HEK293T (cell line): Measurements from ENCODE around the gene TNXB.

Source experiments
- CTCF ChIA-PET: fragments of 350-600 bp; formaldehyde crosslinking; extraction: SDS; loops from one replicate; lab custom pipeline; 2021; ENCODE audit warnings: antibody characterized with exemption, inconsistent platforms; lab: Yijun Ruan, JAX
- POLR2A ChIA-PET: fragments of 350-600 bp; formaldehyde crosslinking; extraction: SDS; loops from one replicate; lab custom pipeline; 2020; ENCODE audit warnings: antibody characterized with exemption, inconsistent platforms; lab: Yijun Ruan, JAX
- DNase-seq: peaks from one replicate; pipeline ENCODE4 v3.0.0; 2012; ENCODE audit warnings: mixed read lengths; ENCODE audit errors: extremely low spot score
- ARNT ChIP-seq: fragments of 450-650 bp; IDR thresholded peaks from 2 replicates; pipeline ENCODE4 v1.6.1; 2017; ENCODE audit warnings: mild to moderate bottlenecking
- BHLHE40 ChIP-seq: fragments of 450-650 bp; IDR thresholded peaks from 2 replicates; pipeline ENCODE4 v1.6.1; 2016; ENCODE audit warnings: mild to moderate bottlenecking, moderate library complexity, borderline replicate concordance
- CTBP1 ChIP-seq: fragments of 450-650 bp; IDR thresholded peaks from 2 replicates; pipeline ENCODE4 v1.6.1; 2016; ENCODE audit warnings: borderline replicate concordance
- ELF4 ChIP-seq: fragments of 450-650 bp; IDR thresholded peaks from 2 replicates; pipeline ENCODE4 v1.6.1; 2017; ENCODE audit warnings: antibody characterized with exemption
- FOXA1 ChIP-seq: fragments of 450-650 bp; IDR thresholded peaks from 2 replicates; pipeline ENCODE4 v1.6.1; 2016; ENCODE audit warnings: mild to moderate bottlenecking
- FOXK2 ChIP-seq: fragments of 450-650 bp; IDR thresholded peaks from 2 replicates; pipeline ENCODE4 v1.6.1; 2016; ENCODE audit warnings: mild to moderate bottlenecking
- FOXM1 ChIP-seq: fragments of 450-650 bp; IDR thresholded peaks from 2 replicates; pipeline ENCODE4 v1.6.1; 2017; ENCODE audit warnings: mild to moderate bottlenecking, borderline replicate concordance
- HDGF ChIP-seq: fragments of 450-650 bp; IDR thresholded peaks from 2 replicates; pipeline ENCODE4 v1.6.1; 2017; ENCODE audit warnings: antibody characterized with exemption, borderline replicate concordance
- L3MBTL2 ChIP-seq: fragments of 450-650 bp; conservative IDR thresholded peaks from 2 replicates; pipeline ENCODE4 v1.6.1; 2016; ENCODE audit warnings: mild to moderate bottlenecking
- LEF1 ChIP-seq: fragments of 450-650 bp; IDR thresholded peaks from 2 replicates; pipeline ENCODE4 v1.6.1; 2017; ENCODE audit warnings: mild to moderate bottlenecking, borderline replicate concordance
- NFRKB ChIP-seq: fragments of 450-650 bp; IDR thresholded peaks from 2 replicates; pipeline ENCODE4 v1.6.1; 2016; ENCODE audit warnings: mild to moderate bottlenecking, moderate library complexity
- SP1 ChIP-seq: fragments of 450-650 bp; IDR thresholded peaks from 2 replicates; pipeline ENCODE4 v1.6.1; 2017
- SUZ12 ChIP-seq: fragments of 450-650 bp; IDR thresholded peaks from 2 replicates; pipeline ENCODE4 v1.6.1; 2016; ENCODE audit warnings: mild to moderate bottlenecking
- TARDBP ChIP-seq: fragments of 450-650 bp; IDR thresholded peaks from 2 replicates; pipeline ENCODE4 v1.6.1; 2016
- ZNF384 ChIP-seq: fragments of 450-650 bp; IDR thresholded peaks from 2 replicates; pipeline ENCODE4 v1.6.1; 2016
- TF ChIP-seq, protein P1 (sequence below): fragments of 450-650 bp; IDR thresholded peaks from 2 replicates; pipeline ENCODE4 v1.6.1; 2016

TNXB gene

DNA sequence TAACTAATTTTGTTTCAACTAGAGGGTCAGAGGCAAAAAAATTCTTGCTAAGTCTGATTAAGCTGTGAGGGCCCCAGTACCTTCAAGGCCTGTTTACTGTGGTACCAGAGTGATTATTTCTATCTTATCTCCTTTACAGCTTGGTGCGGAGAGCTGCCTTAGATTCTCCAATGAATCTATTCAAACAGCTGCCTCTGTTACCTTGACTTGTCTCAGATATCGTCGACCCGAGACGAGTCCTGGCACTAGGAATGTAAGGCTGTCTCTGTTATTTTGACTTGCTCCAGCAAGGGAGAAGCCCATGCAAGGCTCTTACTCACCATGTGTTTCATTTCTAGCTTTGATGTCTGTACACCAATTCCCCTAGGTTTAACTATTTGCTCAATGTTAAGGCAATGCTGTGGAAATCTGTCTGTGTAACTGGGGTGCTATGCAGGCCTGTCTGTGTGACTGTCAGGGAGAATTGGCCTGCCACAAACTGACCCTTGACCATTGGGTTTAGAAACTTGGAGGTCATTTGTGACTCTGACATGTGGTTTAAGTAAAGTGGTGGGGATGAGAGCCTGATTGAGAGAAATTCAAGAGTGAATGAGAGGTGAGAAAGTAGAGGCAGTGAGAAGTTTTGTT is 31.4 kb upstream of the TNXB start:
- ChIA-PET CTCF (no interaction called here), POLR2A (interaction anchor here (2.4 kb wide), 1 partner anchor 11 kb away, joined by 15 read pairs; the partner anchor contains the start of genes ATF6B and FKBPL)
- no peak for DNase-seq
- TF ChIP-seq FOXK2 = no peak
- no peak for TF ChIP-seq FOXM1
- no peak for TF ChIP-seq HDGF
- no peak for TF ChIP-seq ARNT
- TF ChIP-seq ELF4 = no peak
- TF ChIP-seq CTBP1 = no peak
- TF ChIP-seq TARDBP = no peak
- no peak for TF ChIP-seq ZNF384
- TF ChIP-seq LEF1 = no peak
- TF ChIP-seq, protein P1, sequence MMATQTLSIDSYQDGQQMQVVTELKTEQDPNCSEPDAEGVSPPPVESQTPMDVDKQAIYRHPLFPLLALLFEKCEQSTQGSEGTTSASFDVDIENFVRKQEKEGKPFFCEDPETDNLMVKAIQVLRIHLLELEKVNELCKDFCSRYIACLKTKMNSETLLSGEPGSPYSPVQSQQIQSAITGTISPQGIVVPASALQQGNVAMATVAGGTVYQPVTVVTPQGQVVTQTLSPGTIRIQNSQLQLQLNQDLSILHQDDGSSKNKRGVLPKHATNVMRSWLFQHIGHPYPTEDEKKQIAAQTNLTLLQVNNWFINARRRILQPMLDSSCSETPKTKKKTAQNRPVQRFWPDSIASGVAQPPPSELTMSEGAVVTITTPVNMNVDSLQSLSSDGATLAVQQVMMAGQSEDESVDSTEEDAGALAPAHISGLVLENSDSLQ = no peak

DNA sequence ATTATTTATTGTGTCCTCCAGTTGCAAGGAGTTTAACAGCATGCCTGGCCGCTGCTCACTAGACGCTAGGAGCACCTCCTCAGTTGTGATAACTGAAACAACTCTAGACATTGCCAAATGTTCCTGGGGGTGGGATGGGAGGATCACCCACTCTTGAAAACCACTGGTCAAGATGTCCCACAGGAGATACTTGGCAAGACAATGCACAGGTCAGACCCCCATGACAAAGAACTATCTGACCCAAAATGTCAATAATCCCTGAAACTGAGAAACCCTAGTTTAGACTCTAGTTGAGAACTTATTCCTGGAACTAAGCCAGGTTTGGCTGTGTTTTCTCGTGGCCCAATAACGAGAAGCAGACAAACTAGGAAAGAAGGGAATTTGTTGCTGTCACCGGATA is 30.5 kb upstream of the TNXB start:
- DNase-seq = no peak
- TF ChIP-seq BHLHE40 (no peak), ZNF384 (no peak), CTBP1 (no peak), SP1 (no peak), TARDBP (no peak), FOXK2 (no peak), FOXM1 (no peak), NFRKB (no peak)
- ChIA-PET POLR2A (interaction anchor here (2.4 kb wide), 1 partner anchor 10 kb away, joined by 15 read pairs; the partner anchor contains the start of genes ATF6B and FKBPL), CTCF (interaction anchor here (0.6 kb wide), 1 partner anchor 27 kb away, joined by 3 read pairs; no protein-coding TSS in a partner anchor)

DNA sequence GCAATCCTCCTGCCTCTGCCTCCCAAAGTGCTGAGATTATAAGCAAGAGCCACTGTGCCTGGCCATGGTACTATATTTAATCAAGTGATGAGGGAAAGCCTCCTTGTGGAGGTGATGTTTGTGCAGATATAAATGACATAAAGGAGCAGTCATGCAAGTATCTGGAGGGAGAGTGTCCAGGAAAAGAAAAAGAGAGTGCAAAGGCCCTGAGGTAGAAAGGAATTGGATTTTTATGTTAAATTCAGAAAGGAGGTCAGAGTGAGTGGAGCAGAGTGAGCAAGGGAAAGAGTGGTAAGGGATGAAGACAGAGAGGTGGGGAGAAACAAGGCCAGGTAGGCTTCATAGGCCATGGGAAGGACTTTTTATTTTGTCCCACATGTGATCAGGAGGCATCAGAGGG is 28.3 kb upstream of the TNXB start:
- TF ChIP-seq CTBP1 (no peak), SP1 (no peak), ARNT (no peak), BHLHE40 (no peak), FOXK2 (no peak), SUZ12 (no peak), NFRKB (no peak), FOXM1 (no peak), TARDBP (no peak)
- POLR2A ChIA-PET = no interaction called here
- DNase-seq = no peak
- CTCF ChIA-PET = no interaction called here

DNA sequence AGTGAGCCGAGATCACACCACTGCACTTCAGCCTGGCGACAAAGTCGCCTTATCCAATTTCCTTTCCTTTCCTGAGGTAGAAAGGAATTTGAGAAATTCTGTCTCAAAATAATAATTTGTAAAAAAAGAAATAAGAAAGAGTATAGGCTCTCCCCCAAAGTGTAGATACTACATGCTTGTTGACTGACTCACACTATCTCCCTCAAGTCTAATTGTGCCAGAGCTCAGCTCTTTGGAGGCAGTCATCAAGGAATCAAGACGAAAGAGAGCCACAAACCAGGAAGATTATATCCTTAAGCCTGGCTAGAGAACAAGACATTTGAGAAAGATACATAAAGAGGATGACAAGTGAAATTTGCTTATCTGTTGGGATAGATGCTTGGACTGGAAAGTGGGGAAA is 24.6 kb upstream of the TNXB start:
- ChIA-PET CTCF (no interaction called here), POLR2A (no interaction called here)
- no peak for DNase-seq
- TF ChIP-seq FOXM1 (no peak), BHLHE40 (no peak), LEF1 (no peak), ELF4 (no peak), ZNF384 (no peak), SUZ12 (no peak), HDGF (no peak), NFRKB (no peak), SP1 (no peak), FOXA1 (no peak), ARNT (no peak), TARDBP (no peak), FOXK2 (no peak), L3MBTL2 (no peak), CTBP1 (no peak)
- TF ChIP-seq, protein P1 = no peak

DNA sequence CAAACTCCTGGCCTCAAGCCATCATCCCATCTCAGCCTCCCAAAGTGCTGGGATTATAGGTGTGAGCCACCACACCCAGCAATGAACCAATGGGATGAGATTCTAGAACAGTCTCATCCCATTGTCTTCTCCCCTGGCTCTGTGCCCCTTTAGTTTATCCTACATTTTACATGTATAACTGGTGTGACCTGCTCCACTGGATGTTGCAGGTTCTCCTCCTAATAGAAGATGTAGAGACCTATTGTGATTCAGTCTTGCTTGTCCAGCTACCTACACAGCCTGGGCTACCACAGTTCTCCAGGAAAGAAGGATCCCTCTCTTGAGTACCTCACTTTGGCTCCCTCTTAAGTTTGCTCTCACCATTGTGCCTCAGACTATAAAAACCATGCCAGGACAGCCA is 23.0 kb upstream of the TNXB start:
- TF ChIP-seq LEF1 = no peak
- TF ChIP-seq, protein P1 = no peak
- TF ChIP-seq FOXM1 = no peak
- no peak for TF ChIP-seq FOXK2
- TF ChIP-seq SUZ12 = no peak
- TF ChIP-seq ZNF384 = no peak
- TF ChIP-seq TARDBP = no peak
- TF ChIP-seq ARNT = no peak
- no peak for TF ChIP-seq CTBP1
- no peak for TF ChIP-seq ELF4
- no peak for TF ChIP-seq FOXA1
- TF ChIP-seq BHLHE40 = no peak
- no peak for TF ChIP-seq L3MBTL2
- ChIA-PET CTCF (no interaction called here), POLR2A (no interaction called here)
- DNase-seq = no peak

DNA sequence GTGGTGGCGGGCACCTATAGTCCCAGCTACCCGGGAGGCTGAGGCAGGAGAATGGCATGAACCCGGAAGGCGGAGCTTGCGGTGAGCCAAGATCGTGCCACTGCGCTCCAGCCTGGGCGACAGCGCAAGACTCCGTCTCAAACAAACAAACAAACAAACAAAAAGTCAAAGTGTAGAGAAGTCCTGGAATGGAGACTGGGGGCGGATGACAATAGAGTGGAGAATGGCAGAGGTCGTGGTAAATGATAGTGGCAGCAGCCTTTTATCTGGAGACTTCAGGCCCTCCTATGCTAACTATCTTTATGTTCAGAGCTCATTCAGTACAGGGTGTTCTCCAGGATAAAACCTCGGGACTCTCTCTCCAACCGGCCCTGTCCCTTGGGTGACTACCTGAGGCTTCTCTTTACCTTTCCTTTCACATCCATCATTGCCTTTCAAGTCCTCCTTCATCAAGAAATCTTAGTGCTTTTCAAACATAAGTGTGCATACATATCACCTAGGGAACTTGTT is 22.4 kb upstream of the TNXB start:
- POLR2A ChIA-PET = interaction anchor here (0.7 to 4.3 kb wide), 6 partner anchors 9 to 60 kb away, joined by 3 to 57 read pairs (median 12); partner anchors contain the start of genes AGPAT1 and PRRT1
- CTCF ChIA-PET = no interaction called here
- no peak for DNase-seq
- no peak for TF ChIP-seq ELF4
- no peak for TF ChIP-seq TARDBP
- TF ChIP-seq FOXA1 = no peak
- TF ChIP-seq SP1 = no peak
- TF ChIP-seq L3MBTL2 = no peak
- TF ChIP-seq FOXM1 = no peak
- TF ChIP-seq ARNT = no peak
- no peak for TF ChIP-seq ZNF384
- no peak for TF ChIP-seq SUZ12
- no peak for TF ChIP-seq HDGF
